ENCODE measurements around the gene KIRREL3.

- TF ChIP-seq EP300 (IDR thresholded peaks at IDR 0.05; ENCODE audit: borderline replicate concordance in 1 of 2, low read depth in 1 of 2, low read length in 1 of 2), result no peak
- no peak for TF ChIP-seq GABPA (IDR thresholded peaks at IDR 0.05; ENCODE audit: low read depth)
- TF ChIP-seq REST (IDR thresholded peaks at IDR 0.05; ENCODE audit: low read depth, low read length), result no peak
- TF ChIP-seq POLR2AphosphoS5 (IDR thresholded peaks at IDR 0.05; ENCODE audit: low read depth, low read length), result no peak
- TF ChIP-seq ZBTB33 (IDR thresholded peaks at IDR 0.05; ENCODE audit: borderline replicate concordance, low read depth), result no peak
- TF ChIP-seq CTCF (IDR thresholded peaks at IDR 0.05), result no peak
- TF ChIP-seq, protein P1, sequence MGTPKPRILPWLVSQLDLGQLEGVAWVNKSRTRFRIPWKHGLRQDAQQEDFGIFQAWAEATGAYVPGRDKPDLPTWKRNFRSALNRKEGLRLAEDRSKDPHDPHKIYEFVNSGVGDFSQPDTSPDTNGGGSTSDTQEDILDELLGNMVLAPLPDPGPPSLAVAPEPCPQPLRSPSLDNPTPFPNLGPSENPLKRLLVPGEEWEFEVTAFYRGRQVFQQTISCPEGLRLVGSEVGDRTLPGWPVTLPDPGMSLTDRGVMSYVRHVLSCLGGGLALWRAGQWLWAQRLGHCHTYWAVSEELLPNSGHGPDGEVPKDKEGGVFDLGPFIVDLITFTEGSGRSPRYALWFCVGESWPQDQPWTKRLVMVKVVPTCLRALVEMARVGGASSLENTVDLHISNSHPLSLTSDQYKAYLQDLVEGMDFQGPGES (IDR thresholded peaks at IDR 0.05; ENCODE audit: low read depth, low read length), result no peak
- no peak for TF ChIP-seq EZH2phosphoT487 (IDR thresholded peaks at IDR 0.05; ENCODE audit: borderline replicate concordance, low read depth)
- no peak for TF ChIP-seq RFX5 (IDR thresholded peaks at IDR 0.05; ENCODE audit: low read length)
- no peak for TF ChIP-seq TCF12 (IDR thresholded peaks at IDR 0.05)
- no peak for TF ChIP-seq MXI1 (IDR thresholded peaks at IDR 0.05; ENCODE audit: low read depth, low read length)
These were observed 548.1 kb downstream of the KIRREL3 start for GRCh38 chr11:126452241-126453101.

Measured in SK-N-SH (cell line).